ENCODE results near the gene PLPPR3.

- TF ChIP-seq POLR2AphosphoS5 (IDR thresholded peaks at IDR 0.05; ENCODE audit: low read depth, low read length) (no peak), TAF1 (IDR thresholded peaks at IDR 0.05; ENCODE audit: borderline replicate concordance, insufficient read depth, low read length) (no peak)
Measured at GRCh38 chr19:843180-843835, 21.6 kb upstream of the PLPPR3 start.

Measured in PFSK-1 (cell line).